KMS-11 (cell line): ENCODE measurements around the gene APOL2.
"Not testable (repeated sequence)": the region's sequence is repeated elsewhere in the genome, so short reads cannot be mapped to it uniquely, and the experiment has no call there.

Source experiments
- H2AFZ ChIP-seq: fragments of 200-600 bp; sonication (generic); 2 replicates; pipeline ENCODE4 v1.6.1; 2016; ENCODE audit warnings: antibody characterized with exemption, mixed run types, low read depth
- H3K27ac ChIP-seq: fragments of 200-600 bp; sonication (generic); 2 replicates; pipeline ENCODE4 v1.6.1; 2016; ENCODE audit warnings: mild to moderate bottlenecking, mixed run types
- H3K27me3 ChIP-seq: fragments of 200-600 bp; sonication (generic); 2 replicates; pipeline ENCODE4 v1.6.1; 2017; ENCODE audit warnings: mild to moderate bottlenecking, low read depth, mixed run types, moderate library complexity; ENCODE audit not compliant: insufficient read depth
- H3K36me3 ChIP-seq: fragments of 200-600 bp; sonication (generic); 2 replicates; pipeline ENCODE4 v1.6.1; 2017; ENCODE audit warnings: mild to moderate bottlenecking, mixed run types; ENCODE audit not compliant: insufficient read depth
- H3K4me1 ChIP-seq: fragments of 200-600 bp; sonication (generic); 2 replicates; pipeline ENCODE4 v1.6.1; 2016; ENCODE audit warnings: mild to moderate bottlenecking, low read depth, mixed run types; ENCODE audit not compliant: poor library complexity, severe bottlenecking
- H3K4me2 ChIP-seq: fragments of 200-600 bp; sonication (generic); 2 replicates; pipeline ENCODE4 v1.7.0; 2016; ENCODE audit warnings: mild to moderate bottlenecking, mixed run types
- H3K4me3 ChIP-seq: fragments of 200-600 bp; sonication (generic); IDR thresholded peaks from 2 replicates; pipeline ENCODE4 v1.6.1; 2017; ENCODE audit warnings: low read depth, low read length, mixed read lengths; ENCODE audit not compliant: insufficient read depth
- H3K79me2 ChIP-seq: fragments of 200-600 bp; sonication (generic); 2 replicates; pipeline ENCODE4 v1.6.1; 2016; ENCODE audit warnings: low read depth, mixed run types; ENCODE audit not compliant: insufficient read depth
- H3K9ac ChIP-seq: fragments of 200-600 bp; sonication (generic); 2 replicates; pipeline ENCODE4 v1.6.1; 2016; ENCODE audit warnings: mild to moderate bottlenecking, mixed run types
- H4K20me1 ChIP-seq: fragments of 200-600 bp; sonication (generic); 2 replicates; pipeline ENCODE4 v1.6.1; 2016; ENCODE audit warnings: mild to moderate bottlenecking, mixed run types; ENCODE audit not compliant: insufficient read depth
- CTCF ChIP-seq: fragments of 200-600 bp; sonication (generic); conservative IDR thresholded peaks from 2 replicates; pipeline ENCODE4 v1.6.1; 2017; ENCODE audit warnings: low read depth, mild to moderate bottlenecking, antibody characterized with exemption, low read length, moderate library complexity, mixed read lengths

The APOL2 gene

GRCh38 chr22:36193171-36193570 is 46.2 kb downstream of the APOL2 start:
- no peaks in the 10 kb centered on the region for H3K79me2 ChIP-seq
- TF ChIP-seq CTCF: no peak
- no peaks in the 10 kb centered on the region for H4K20me1 ChIP-seq
- H3K36me3 ChIP-seq: no peaks in the 10 kb centered on the region
- H3K9ac ChIP-seq: no peak overlapping the region
- H3K27ac ChIP-seq: no peak overlapping the region
- no peaks in the 10 kb centered on the region for H3K27me3 ChIP-seq
- H3K4me1 ChIP-seq: peaks cover 16% of the 10 kb centered on the region
- H3K4me3 ChIP-seq: no peak overlapping the region
- no peak overlapping the region for H3K4me2 ChIP-seq
- H2AFZ ChIP-seq: no peak overlapping the region

- no peak for TF ChIP-seq CTCF
- no peaks in the 10 kb centered on the region for H4K20me1 ChIP-seq
- no peak overlapping the region for H3K27ac ChIP-seq
- no peak overlapping the region for H3K4me2 ChIP-seq
- H3K79me2 ChIP-seq: no peaks in the 10 kb centered on the region
- no peaks in the 10 kb centered on the region for H3K36me3 ChIP-seq
- no peak overlapping the region for H2AFZ ChIP-seq
- no peaks in the 10 kb centered on the region for H3K27me3 ChIP-seq
- H3K9ac ChIP-seq: no peak overlapping the region
- H3K4me3 ChIP-seq: no peak overlapping the region
- H3K4me1 ChIP-seq: peaks cover 10% of the 10 kb centered on the region
These were observed 46.8 kb downstream of the APOL2 start for GRCh38 chr22:36192542-36192941.

GRCh38 chr22:36191106-36191836 is 48.1 kb downstream of the APOL2 start:
- no peaks in the 10 kb centered on the region for H4K20me1 ChIP-seq
- no peak overlapping the region for H3K4me3 ChIP-seq
- no peak overlapping the region for H3K4me2 ChIP-seq
- H3K79me2 ChIP-seq: no peaks in the 10 kb centered on the region
- TF ChIP-seq CTCF: no peak
- no peaks in the 10 kb centered on the region for H3K27me3 ChIP-seq
- H3K36me3 ChIP-seq: no peaks in the 10 kb centered on the region
- no peak overlapping the region for H3K9ac ChIP-seq
- H2AFZ ChIP-seq: no peak overlapping the region
- H3K4me1 ChIP-seq: no peaks in the 10 kb centered on the region
- H3K27ac ChIP-seq: no peak overlapping the region

- H3K27me3 ChIP-seq, H2AFZ ChIP-seq, H3K9ac ChIP-seq, H3K36me3 ChIP-seq, H4K20me1 ChIP-seq, H3K4me3 ChIP-seq, H3K4me2 ChIP-seq, H3K4me1 ChIP-seq, H3K79me2 ChIP-seq, H3K27ac ChIP-seq: not testable (repeated sequence)
These were observed 51.5 kb downstream of the APOL2 start for GRCh38 chr22:36187862-36188261.

GRCh38 chr22:36185828-36186624 is 53.3 kb downstream of the APOL2 start:
- Histone ChIP-seq H4K20me1 (no peaks in the 10 kb centered on the region), H3K36me3 (no peaks in the 10 kb centered on the region), H3K9ac (no peak overlapping the region), H3K79me2 (no peaks in the 10 kb centered on the region), H3K4me3 (no peak overlapping the region), H3K27me3 (no peaks in the 10 kb centered on the region), H3K27ac (no peak overlapping the region), H3K4me1 (no peaks in the 10 kb centered on the region), H2AFZ (no peak overlapping the region), H3K4me2 (no peak overlapping the region)
- TF ChIP-seq CTCF: no peak
